Activated CD4-positive, alpha-beta T cell treated with anti-CD3 and anti-CD28 coated beads for 4 hours (primary cell): ENCODE results near the gene SHC2.
"Not testable (repeated sequence)": the region's sequence is repeated elsewhere in the genome, so short reads cannot be mapped to it uniquely, and the experiment has no call there.

ENCODE experiments used
- DNase-seq, 2 donors: peaks; one replicate each; pipeline ENCODE4 v3.0.0-alpha.2; 2020

SHC2 gene

GRCh38 chr19:444677-445210, 16.1 kb downstream of the SHC2 start:
- no peak for DNase-seq

DNA sequence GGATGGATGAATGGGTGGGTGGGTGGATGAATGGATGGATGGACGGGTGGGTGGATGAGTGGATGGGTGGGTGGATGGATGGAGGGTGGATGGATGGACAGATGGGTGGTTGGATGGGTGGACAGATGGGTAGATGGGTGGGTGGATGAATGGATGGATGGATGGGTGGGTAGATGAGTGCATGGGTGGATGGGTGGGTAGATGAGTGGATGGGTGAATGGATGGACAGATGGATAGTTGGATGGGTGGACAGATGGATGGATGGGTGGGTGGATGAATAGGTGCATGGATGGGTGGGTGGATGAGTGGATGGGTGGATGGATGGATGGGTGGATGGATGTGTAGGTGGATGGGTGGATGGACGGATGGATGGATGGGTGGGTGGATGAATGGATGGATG, 17.8 kb downstream of the SHC2 start:
- no peak for DNase-seq

DNA sequence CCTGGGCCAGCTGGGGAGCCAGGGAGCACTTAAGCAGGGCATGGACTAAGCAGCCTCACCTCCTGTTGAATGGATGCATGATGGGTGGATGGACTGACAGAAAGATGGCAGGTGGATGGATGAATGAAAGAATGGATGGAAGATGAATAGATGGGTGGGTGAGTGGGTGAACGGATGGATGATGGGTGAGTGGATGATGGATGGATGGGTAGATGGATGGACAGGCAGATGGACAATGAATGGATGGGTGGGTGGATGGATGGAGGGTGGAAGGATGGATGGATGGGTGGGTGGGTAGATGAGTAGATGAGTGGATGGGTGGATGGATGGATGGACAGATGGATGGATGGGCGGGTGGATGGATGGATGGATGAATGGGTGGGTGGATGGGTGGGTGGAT, 18.7 kb downstream of the SHC2 start:
- DNase-seq = no peak

GRCh38 chr19:441213-441836, 19.5 kb downstream of the SHC2 start:
- DNase-seq = no peak

- DNase-seq = no peak
Observed at GRCh38 chr19:440391-441212, 20.2 kb downstream of the SHC2 start.

DNA sequence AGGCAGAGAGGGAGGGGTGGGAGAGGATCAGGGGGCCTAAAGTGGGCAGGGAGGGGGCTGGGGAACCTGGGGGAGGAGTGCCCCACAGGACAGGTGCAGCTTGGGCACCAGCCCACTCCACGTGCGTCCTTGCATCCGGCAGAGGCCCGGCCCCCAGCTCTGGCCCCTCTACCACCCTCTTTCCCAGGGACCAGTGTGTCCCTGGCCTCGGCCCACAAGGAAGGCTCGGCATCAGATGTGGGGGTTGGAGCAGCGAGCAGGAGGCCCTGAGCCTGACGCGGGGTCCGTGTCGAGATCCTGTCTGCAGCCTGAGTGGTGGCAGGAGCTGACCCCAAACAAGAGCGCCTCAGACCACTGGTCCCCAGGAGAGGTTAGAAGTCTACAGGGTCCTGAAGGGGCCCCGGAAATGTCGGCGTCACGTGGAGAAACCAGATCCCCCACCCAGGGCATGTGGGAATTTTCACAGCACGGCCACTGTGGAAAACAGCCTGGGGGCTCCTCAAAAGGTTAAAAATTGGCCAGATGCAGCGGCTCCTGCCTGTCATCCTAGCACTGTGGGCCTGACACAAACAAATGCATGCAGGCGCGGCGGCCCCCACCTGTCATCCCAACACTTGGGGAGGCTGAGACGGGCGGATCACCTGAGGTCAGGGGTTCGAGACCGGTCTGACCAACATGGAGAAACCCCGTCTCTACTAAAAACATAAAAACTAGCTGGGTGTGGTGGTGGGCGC, 21.5 kb downstream of the SHC2 start:
- no peak for DNase-seq

GRCh38 chr19:438416-438958, 22.3 kb downstream of the SHC2 start:
- no peak for DNase-seq

DNA sequence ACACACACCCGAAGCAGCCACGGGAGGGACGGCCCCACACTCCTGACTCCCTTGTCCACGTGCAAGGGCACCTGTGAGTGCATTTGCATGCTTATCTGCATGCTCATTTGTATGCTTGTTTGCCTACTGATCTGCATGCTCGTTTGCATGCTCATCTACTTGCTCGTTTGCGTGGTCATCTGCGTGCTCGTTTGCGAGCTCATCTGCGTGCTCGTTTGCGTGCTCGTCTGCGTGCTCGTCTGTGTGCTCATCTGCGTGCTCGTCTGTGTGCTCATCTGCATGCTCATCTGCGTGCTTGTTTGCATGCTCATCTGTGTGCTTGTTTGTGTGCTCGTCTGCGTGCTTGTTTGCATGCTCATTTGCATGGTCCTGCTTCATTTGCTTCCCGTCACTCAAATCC, 23.8 kb downstream of the SHC2 start:
- no peak for DNase-seq

- no peak for DNase-seq
Observed at GRCh38 chr19:436413-436950, 24.4 kb downstream of the SHC2 start.

- no peak for DNase-seq
Observed at GRCh38 chr19:435707-436412, 25.0 kb downstream of the SHC2 start.

DNA sequence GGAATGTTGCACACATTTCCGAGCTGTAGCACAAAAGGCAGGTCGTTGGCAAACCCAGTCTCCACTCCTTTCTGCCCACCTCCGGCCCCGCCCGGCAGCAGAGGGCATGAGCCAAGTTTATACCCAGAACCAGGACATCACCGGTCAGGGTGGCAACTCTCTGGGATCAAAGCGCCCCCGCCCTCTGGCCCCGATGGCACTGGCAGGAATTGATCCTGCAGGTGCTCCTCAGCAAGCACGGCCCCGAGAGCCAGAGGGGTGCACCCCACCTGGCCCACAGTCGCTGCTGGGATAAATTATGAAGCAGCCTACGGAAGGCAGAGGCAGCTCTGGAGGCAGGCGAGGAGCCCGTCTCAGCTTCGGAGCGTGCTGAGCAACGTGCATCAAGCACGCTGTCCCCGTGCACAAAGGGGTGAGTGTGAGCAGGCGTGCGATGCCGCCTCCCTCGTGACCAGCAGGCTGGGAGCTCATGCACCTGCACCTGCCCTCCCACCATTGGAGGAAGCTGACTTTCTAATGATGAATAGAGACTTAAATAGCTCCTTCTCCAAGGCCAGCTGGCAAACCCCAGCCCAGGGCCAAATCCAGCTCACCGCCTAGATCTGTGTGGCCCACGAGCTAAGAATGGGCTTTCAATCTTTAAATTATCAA, 25.7 kb downstream of the SHC2 start:
- no peak for DNase-seq

- no peak for DNase-seq
Observed at GRCh38 chr19:434152-434960, 26.5 kb downstream of the SHC2 start.

DNA sequence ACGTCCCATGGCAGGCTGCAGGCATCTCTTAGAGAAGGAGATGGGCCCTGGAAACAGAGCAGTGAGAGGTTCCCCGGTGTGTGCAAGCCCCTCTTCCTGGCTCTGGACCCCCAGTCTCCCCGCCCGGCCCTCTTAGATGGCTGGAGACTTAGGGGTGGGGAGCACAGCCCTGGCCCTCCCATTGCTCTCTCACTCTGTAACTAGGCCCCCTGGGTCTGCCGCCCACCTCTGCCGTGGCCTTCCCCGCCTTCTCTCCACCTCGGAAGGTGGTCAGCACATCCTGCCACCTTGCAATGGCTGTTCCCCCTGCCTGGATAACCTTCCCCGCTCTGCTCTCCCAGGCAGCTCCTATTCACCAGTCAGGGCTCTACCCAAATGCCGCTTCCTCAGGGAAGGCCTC, 30.1 kb downstream of the SHC2 start:
- no peak for DNase-seq

- DNase-seq = no peak
Observed at GRCh38 chr19:428149-428548, 32.7 kb downstream of the SHC2 start.

DNA sequence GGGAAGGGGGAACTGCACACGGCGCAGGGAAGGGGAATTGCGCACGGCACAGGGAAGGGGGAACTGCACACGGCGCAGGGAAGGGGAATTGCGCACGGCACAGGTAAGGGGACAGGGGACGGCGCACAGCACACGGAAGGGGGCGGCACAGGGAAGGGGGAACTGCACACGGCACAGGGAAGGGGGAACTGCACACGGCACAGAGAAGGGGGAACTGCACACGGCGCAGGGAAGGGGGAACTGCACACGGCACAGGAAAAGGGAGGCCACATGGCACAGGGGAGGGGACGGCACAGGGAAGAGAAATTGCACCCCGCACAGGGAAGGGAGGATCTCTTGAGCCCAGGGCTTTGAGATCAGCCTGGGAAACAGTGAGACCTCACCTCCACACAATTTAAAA, 33.2 kb downstream of the SHC2 start:
- not testable (repeated sequence) for DNase-seq

DNA sequence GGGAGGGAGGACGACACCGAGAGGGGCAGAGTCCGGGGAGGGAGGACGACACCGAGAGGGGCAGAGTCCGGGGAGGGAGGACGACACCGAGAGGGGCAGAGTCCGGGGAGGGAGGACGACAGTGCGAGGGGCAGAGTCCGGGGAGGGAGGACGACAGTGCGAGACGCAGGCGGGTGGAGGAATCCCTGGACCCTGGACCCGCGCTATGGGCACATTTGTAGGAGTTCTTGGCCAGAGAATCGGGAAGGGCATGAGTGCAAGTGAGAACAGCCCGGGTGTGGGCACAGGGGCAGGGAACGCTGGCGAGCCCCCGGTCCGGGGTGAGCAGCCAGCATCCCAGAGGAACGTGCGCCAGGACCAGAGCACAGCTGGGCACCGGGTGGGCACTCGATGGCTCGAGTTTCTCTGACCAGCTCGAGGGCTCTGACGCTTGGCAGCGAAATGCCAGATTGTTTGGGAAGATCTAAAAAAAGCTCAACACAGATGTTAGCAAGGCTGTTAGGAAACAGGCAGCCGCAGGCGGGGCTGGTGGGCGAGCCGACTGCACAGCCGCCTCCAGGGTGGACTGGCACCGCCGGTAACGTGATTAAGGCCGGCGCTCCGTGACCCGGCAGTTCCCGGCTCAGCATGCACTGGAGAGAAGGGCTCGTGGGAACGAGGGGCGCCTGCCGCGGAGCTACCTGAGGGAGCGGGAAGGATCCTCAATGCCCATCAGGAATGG, 33.9 kb downstream of the SHC2 start:
- DNase-seq = no peak

DNA sequence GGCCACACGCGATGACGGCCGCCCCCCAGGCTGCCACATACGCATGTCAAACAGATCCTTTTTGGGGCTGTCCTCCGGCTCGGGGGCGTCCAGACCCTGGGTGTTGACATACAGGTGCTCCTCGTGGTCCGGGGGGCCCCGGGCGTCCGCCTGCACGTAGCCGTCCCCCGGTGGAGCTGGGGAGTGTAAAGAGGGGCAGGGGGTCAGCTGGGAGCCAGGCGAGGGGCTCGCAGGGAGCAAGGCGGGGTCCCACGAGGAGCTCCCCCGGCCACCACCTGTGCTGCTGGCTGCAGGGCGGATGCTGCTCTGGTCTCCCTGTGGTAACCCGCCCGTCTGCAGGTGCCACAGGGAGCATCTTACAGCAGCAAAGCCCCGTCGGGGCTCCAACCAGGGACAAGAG, 35.8 kb downstream of the SHC2 start:
- no peak for DNase-seq

- DNase-seq = no peak
Observed at GRCh38 chr19:424546-424945, 36.3 kb downstream of the SHC2 start.

DNA sequence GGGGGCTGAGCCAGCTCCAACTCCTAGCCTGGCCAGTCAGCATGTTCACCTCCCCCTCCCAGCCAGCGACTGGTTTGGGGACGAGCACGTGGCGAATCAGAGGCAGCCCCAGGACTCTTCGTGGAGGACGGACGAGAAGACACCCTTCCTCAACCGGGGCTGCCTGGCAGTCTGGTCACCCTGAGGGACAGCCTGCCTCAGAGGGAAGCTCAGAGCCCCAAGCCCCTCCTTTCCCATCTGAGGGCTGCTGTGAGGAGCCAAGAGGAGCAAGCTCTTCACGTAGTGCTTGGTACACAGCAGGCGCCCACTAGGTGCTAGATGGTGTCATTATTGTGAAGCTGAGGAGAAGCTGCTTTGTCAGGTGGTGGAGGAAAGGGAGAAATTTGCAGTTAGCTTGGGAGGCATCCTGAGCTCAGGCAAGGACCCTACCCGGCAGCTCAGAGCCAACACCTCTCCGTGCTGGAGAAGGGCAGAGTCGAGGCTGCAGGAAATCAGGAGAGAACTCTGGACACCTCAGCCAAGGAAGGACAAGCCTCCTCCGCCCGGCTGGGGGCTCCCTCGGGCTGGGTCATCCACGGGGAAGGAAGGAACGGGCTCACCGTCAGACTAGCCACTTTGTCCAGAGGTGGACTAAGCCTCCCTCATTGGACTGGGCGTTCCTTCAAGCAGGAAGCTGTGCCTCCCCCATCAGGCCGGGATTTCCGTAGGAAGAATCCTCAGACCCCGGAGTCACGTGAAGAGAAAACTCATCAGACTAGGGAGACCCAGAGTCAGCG, 37.0 kb downstream of the SHC2 start:
- DNase-seq = no peak

DNA sequence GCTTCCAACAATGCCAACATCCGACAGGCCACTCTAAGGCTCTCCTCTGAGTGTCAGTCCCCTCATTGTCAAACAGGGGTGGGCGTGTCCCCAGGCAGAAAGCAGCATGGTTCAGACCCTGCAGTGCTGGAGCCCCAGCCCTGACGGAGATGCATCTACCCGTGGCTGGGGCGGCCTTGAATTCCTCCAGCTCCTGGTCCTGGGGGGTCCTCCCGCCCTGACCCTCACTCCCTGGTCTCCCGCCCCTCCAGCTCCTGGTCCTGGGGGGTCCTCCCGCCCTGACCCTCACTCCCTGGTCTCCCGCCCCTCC, 38.0 kb downstream of the SHC2 start:
- not testable (repeated sequence) for DNase-seq
